Prostate gland (tissue), 2 donors: Measurements from ENCODE around the gene NAT10.

Experiments used
- POLR2A ChIP-seq: fragments of 450-650 bp; IDR thresholded peaks from one replicate; pipeline ENCODE4 v1.6.1; 2016; ENCODE audit warnings: antibody characterized with exemption, mild to moderate bottlenecking
- TF ChIP-seq, protein P1 (sequence below), 4 experiments: fragments of 200-600 bp in 2 of 4; fragments of 450-650 bp in 2 of 4; sonication (generic) in 2 of 4; IDR thresholded peaks; 1 replicate in 3 of 4; 2 replicates in 1 of 4; pipeline ENCODE4 v1.5.1; 2016 to 2019; ENCODE audit warnings: antibody characterized with exemption in 4 of 4, mild to moderate bottlenecking in 2 of 4, moderate library complexity in 2 of 4

DNA sequence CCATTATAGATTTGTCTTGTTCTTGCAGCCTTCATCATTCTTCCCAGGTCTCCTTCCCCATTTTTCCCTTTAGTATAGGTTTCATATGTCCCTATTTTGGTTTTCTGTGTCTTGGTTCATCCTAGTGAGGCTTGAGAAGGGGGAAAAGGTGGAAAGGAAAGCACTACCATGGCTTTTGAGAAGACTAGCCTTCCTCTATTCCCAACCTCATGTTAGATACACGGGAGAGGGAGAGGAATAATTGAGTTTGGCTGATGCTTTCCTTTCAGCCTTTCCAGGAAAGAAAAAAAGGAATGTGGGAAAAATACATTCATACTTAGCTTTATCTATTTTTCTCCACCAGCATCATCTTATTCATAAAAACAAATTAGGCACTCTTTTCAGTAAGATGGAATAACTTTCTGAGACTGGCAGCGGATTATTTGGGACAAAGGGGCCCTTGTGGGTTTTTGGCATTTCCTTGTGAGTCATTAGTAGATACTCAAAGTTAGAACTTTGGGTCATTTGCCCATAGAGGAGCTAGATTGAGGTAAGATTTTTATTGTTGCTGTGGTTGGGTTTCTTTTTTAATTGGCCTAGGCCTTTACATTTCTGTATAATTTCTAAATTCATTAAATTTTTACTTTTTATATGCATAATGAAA lies 30.1 kb upstream of the NAT10 start:
- TF ChIP-seq, protein P1, sequence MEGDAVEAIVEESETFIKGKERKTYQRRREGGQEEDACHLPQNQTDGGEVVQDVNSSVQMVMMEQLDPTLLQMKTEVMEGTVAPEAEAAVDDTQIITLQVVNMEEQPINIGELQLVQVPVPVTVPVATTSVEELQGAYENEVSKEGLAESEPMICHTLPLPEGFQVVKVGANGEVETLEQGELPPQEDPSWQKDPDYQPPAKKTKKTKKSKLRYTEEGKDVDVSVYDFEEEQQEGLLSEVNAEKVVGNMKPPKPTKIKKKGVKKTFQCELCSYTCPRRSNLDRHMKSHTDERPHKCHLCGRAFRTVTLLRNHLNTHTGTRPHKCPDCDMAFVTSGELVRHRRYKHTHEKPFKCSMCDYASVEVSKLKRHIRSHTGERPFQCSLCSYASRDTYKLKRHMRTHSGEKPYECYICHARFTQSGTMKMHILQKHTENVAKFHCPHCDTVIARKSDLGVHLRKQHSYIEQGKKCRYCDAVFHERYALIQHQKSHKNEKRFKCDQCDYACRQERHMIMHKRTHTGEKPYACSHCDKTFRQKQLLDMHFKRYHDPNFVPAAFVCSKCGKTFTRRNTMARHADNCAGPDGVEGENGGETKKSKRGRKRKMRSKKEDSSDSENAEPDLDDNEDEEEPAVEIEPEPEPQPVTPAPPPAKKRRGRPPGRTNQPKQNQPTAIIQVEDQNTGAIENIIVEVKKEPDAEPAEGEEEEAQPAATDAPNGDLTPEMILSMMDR (IDR thresholded peaks at IDR 0.05) = no peak
- no peak for TF ChIP-seq POLR2A
